SK-N-SH treated with all-trans-retinoic acid at 6 μM for 48 hours (cell line): ENCODE data around the gene TICRR.

ENCODE experiments used
- ATAC-seq: fragments of 200-7000 bp; cut with Tn5 transposase; 3 replicates; pipeline ENCODE4 v1.9.1; 2020; ENCODE audit warnings: mild to moderate bottlenecking, moderate library complexity
- ARNTL ChIP-seq: fragments of 450-650 bp; formaldehyde crosslinking; IDR thresholded peaks from 2 replicates; pipeline ENCODE4 v1.5.0; 2020; ENCODE audit warnings: low read depth, mild to moderate bottlenecking, moderate library complexity, borderline replicate concordance
- BACH2 ChIP-seq: fragments of 250-450 bp; sonication (Bioruptor Pico); IDR thresholded peaks from 2 replicates; pipeline ENCODE4 v1.9.0; 2021; ENCODE audit warnings: mild to moderate bottlenecking, borderline replicate concordance
- CREB5 ChIP-seq: fragments of 250-450 bp; sonication (Bioruptor Pico); IDR thresholded peaks from 2 replicates; pipeline ENCODE4 v1.5.1; 2020; ENCODE audit warnings: low read depth, mild to moderate bottlenecking, moderate library complexity
- CSDC2 ChIP-seq: fragments of 250-450 bp; sonication (Bioruptor Pico); IDR thresholded peaks from 2 replicates; pipeline ENCODE4 v1.5.0; 2020; ENCODE audit warnings: mild to moderate bottlenecking, moderate library complexity
- ESRRG ChIP-seq: fragments of 250-450 bp; sonication (Bioruptor Pico); IDR thresholded peaks from 2 replicates; pipeline ENCODE4 v1.6.1; 2021; ENCODE audit warnings: mild to moderate bottlenecking
- GLIS3 ChIP-seq: fragments of 250-450 bp; sonication (Bioruptor Pico); IDR thresholded peaks from 2 replicates; pipeline ENCODE4 v1.5.0; 2020; ENCODE audit warnings: mild to moderate bottlenecking, moderate library complexity
- ISL1 ChIP-seq: fragments of 250-450 bp; sonication (Bioruptor Pico); IDR thresholded peaks from 2 replicates; pipeline ENCODE4 v2.1.2; 2022; ENCODE audit warnings: mild to moderate bottlenecking, moderate library complexity
- OSR1 ChIP-seq: fragments of 250-450 bp; sonication (Bioruptor Pico); IDR thresholded peaks from 2 replicates; pipeline ENCODE4 v1.8.0; 2022; ENCODE audit warnings: moderate library complexity, mild to moderate bottlenecking, inconsistent platforms
- POU6F1 ChIP-seq: fragments of 250-450 bp; sonication (Bioruptor Pico); IDR thresholded peaks from 2 replicates; pipeline ENCODE4 v1.8.0; 2021; ENCODE audit warnings: low read depth, mild to moderate bottlenecking, moderate library complexity, borderline replicate concordance
- PPARA ChIP-seq: fragments of 250-450 bp; sonication (Bioruptor Pico); IDR thresholded peaks from 2 replicates; pipeline ENCODE4 v1.5.0; 2020; ENCODE audit warnings: mild to moderate bottlenecking, borderline replicate concordance
- RARB ChIP-seq: fragments of 250-450 bp; sonication (Bioruptor Pico); IDR thresholded peaks from 2 replicates; pipeline ENCODE4 v1.8.0; 2021; ENCODE audit warnings: mild to moderate bottlenecking, moderate library complexity
- SNAI2 ChIP-seq: fragments of 250-450 bp; sonication (Bioruptor Pico); IDR thresholded peaks from 2 replicates; pipeline ENCODE4 v1.5.0; 2020; ENCODE audit warnings: mild to moderate bottlenecking, moderate library complexity
- TCF4 ChIP-seq: fragments of 250-450 bp; sonication (Bioruptor Pico); IDR thresholded peaks from 2 replicates; pipeline ENCODE4 v1.8.0; 2021; ENCODE audit warnings: mild to moderate bottlenecking, moderate library complexity, borderline replicate concordance
- ZC3H10 ChIP-seq: fragments of 250-450 bp; sonication (Bioruptor Pico); IDR thresholded peaks from 2 replicates; pipeline ENCODE4 v1.5.1; 2021; ENCODE audit warnings: mild to moderate bottlenecking, moderate library complexity
- ZFP3 ChIP-seq: fragments of 250-450 bp; sonication (Bioruptor Pico); IDR thresholded peaks from 2 replicates; pipeline ENCODE4 v1.5.0; 2020; ENCODE audit warnings: mild to moderate bottlenecking, moderate library complexity
- ZFP30 ChIP-seq: fragments of 450-650 bp; formaldehyde crosslinking; IDR thresholded peaks from 2 replicates; pipeline ENCODE4 v1.5.0; 2022; ENCODE audit warnings: mild to moderate bottlenecking, moderate library complexity
- ZNF565 ChIP-seq: fragments of 450-650 bp; formaldehyde crosslinking; conservative IDR thresholded peaks from 2 replicates; pipeline ENCODE4 v1.5.0; 2020; ENCODE audit warnings: low read depth, mild to moderate bottlenecking, moderate library complexity
- ZNF70 ChIP-seq: fragments of 450-650 bp; formaldehyde crosslinking; IDR thresholded peaks from 2 replicates; pipeline ENCODE4 v1.5.0; 2020; ENCODE audit warnings: mild to moderate bottlenecking, moderate library complexity
- ZNF8 ChIP-seq: fragments of 450-650 bp; formaldehyde crosslinking; IDR thresholded peaks from 2 replicates; pipeline ENCODE4 v1.5.0; 2020; ENCODE audit warnings: mild to moderate bottlenecking, moderate library complexity
- TF ChIP-seq, protein P1 (sequence below): fragments of 250-450 bp; sonication (Bioruptor Pico); IDR thresholded peaks from 2 replicates; pipeline ENCODE4 v1.5.1; 2021; ENCODE audit warnings: mild to moderate bottlenecking, moderate library complexity
- TF ChIP-seq, protein P2 (sequence below): fragments of 250-450 bp; sonication (Bioruptor Pico); IDR thresholded peaks from 2 replicates; pipeline ENCODE4 v1.8.0; 2020; ENCODE audit warnings: mild to moderate bottlenecking, moderate library complexity, borderline replicate concordance

Gene TICRR

DNA sequence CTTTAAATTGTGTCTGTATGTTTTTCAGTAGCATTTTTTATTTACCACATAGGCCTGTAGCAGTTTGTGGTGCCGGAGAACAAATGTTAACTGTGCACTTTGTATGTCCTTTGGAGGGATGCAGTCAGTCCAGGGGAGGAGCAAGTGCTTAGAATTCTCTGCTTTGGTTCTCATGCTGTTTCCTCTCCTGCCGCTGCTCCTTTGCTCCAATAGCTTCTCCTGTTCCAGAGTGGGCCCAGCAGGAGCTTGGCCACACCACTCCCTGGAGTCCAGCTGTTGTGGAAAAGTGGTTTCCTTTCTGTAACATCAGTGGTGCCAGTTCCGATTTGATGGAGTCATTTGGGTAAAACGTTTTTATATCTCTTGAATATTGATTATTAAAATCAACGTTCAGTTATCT lies 16.6 kb downstream of the TICRR start:
- TF ChIP-seq, protein P1, sequence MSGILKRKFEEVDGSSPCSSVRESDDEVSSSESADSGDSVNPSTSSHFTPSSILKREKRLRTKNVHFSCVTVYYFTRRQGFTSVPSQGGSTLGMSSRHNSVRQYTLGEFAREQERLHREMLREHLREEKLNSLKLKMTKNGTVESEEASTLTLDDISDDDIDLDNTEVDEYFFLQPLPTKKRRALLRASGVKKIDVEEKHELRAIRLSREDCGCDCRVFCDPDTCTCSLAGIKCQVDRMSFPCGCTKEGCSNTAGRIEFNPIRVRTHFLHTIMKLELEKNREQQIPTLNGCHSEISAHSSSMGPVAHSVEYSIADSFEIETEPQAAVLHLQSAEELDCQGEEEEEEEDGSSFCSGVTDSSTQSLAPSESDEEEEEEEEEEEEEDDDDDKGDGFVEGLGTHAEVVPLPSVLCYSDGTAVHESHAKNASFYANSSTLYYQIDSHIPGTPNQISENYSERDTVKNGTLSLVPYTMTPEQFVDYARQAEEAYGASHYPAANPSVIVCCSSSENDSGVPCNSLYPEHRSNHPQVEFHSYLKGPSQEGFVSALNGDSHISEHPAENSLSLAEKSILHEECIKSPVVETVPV (CRISPR knock-in tag) = no peak
- no peak for TF ChIP-seq RARB (CRISPR knock-in tag)
- TF ChIP-seq GLIS3 (CRISPR knock-in tag) = no peak
- TF ChIP-seq, protein P2, sequence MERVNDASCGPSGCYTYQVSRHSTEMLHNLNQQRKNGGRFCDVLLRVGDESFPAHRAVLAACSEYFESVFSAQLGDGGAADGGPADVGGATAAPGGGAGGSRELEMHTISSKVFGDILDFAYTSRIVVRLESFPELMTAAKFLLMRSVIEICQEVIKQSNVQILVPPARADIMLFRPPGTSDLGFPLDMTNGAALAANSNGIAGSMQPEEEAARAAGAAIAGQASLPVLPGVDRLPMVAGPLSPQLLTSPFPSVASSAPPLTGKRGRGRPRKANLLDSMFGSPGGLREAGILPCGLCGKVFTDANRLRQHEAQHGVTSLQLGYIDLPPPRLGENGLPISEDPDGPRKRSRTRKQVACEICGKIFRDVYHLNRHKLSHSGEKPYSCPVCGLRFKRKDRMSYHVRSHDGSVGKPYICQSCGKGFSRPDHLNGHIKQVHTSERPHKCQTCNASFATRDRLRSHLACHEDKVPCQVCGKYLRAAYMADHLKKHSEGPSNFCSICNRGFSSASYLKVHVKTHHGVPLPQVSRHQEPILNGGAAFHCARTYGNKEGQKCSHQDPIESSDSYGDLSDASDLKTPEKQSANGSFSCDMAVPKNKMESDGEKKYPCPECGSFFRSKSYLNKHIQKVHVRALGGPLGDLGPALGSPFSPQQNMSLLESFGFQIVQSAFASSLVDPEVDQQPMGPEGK = no peak
- no peak for TF ChIP-seq OSR1 (CRISPR knock-in tag)
- TF ChIP-seq ESRRG = no peak
- no peak for TF ChIP-seq BACH2 (CRISPR knock-in tag)
- TF ChIP-seq SNAI2 (CRISPR knock-in tag) = no peak
- no peak for TF ChIP-seq ZFP3 (CRISPR knock-in tag)
- TF ChIP-seq TCF4 = no peak
- no peak for TF ChIP-seq ZC3H10
- no peak for TF ChIP-seq ZFP30 (CRISPR knock-in tag)
- TF ChIP-seq CREB5 (CRISPR knock-in tag) = no peak
- TF ChIP-seq ZNF70 (CRISPR knock-in tag) = no peak
- TF ChIP-seq ISL1 = no peak
- no peak for TF ChIP-seq ZNF565 (CRISPR knock-in tag)
- no peak for TF ChIP-seq POU6F1 (CRISPR knock-in tag)
- TF ChIP-seq CSDC2 (CRISPR knock-in tag) = no peak
- TF ChIP-seq, all 23 proteins: peak for 0
- no peak for ATAC-seq

- ATAC-seq = no peak
- no peak for TF ChIP-seq BACH2 (CRISPR knock-in tag)
- TF ChIP-seq ISL1 = no peak
- TF ChIP-seq PPARA (CRISPR knock-in tag) = no peak
- TF ChIP-seq ZNF8 (CRISPR knock-in tag) = no peak
- TF ChIP-seq ESRRG = no peak
- no peak for TF ChIP-seq ZNF565 (CRISPR knock-in tag)
- TF ChIP-seq ARNTL (CRISPR knock-in tag) = no peak
- no peak for TF ChIP-seq TCF4
- TF ChIP-seq CSDC2 (CRISPR knock-in tag) = no peak
- TF ChIP-seq ZC3H10 = no peak
- no peak for TF ChIP-seq POU6F1 (CRISPR knock-in tag)
- no peak for TF ChIP-seq ZNF70 (CRISPR knock-in tag)
Observed at GRCh38 chr15:89593018-89593417, 17.7 kb downstream of the TICRR start.

DNA sequence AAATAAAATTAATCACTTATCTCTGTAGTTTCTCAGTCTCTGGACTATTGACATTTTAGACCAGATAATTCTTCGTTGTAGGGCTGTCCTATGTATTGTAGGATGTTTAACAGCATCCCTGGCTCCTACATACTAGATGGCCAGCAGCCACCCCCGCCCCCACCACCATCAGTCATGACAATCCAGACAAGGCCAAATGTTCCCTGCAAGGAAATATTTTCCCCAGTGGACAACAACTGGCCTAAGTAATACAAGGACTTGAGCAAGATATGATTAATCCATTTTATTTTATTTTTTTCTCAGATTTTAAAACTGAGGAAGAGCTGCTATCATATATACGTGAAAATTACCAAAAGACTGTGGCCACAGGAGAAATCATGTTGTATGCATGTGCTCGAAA lies 23.8 kb downstream of the TICRR start:
- no peak for ATAC-seq
- TF ChIP-seq, protein P2 = no peak
- TF ChIP-seq ZC3H10 (no peak), SNAI2 (CRISPR knock-in tag) (no peak), PPARA (CRISPR knock-in tag) (no peak), ESRRG (no peak), ZNF70 (CRISPR knock-in tag) (no peak), TCF4 (no peak), GLIS3 (CRISPR knock-in tag) (no peak)
